Parathyroid adenoma (tissue), 2 donors: ENCODE data around the gene MFAP4.

Source experiments
- H2AFZ ChIP-seq: fragments of 300-600 bp; sonication (generic); one replicate; pipeline ENCODE4 v1.7.0; 2017; ENCODE audit warnings: antibody characterized with exemption, mild to moderate bottlenecking
- H3K27ac ChIP-seq: fragments of 300-600 bp; sonication (generic); one replicate; pipeline ENCODE4 v1.7.0; 2017
- H3K27me3 ChIP-seq: fragments of 300-600 bp; sonication (generic); one replicate; pipeline ENCODE4 v1.7.0; 2017; ENCODE audit warnings: low read length; ENCODE audit not compliant: control insufficient read depth, insufficient read depth
- H3K36me3 ChIP-seq: fragments of 300-600 bp; sonication (generic); one replicate; pipeline ENCODE4 v1.7.0; 2017; ENCODE audit warnings: low read length; ENCODE audit not compliant: control insufficient read depth, insufficient read depth
- H3K4me1 ChIP-seq: fragments of 300-600 bp; sonication (generic); one replicate; pipeline ENCODE4 v1.7.0; 2017; ENCODE audit warnings: control low read depth
- H3K4me2 ChIP-seq: fragments of 300-600 bp; sonication (generic); one replicate; pipeline ENCODE4 v1.7.0; 2017; ENCODE audit warnings: low read length
- H3K4me3 ChIP-seq: fragments of 300-600 bp; sonication (generic); one replicate; pipeline ENCODE4 v1.7.0; 2017; ENCODE audit warnings: low read depth, low read length
- H3K79me2 ChIP-seq: fragments of 300-600 bp; sonication (generic); one replicate; pipeline ENCODE4 v1.7.0; 2017; ENCODE audit warnings: control low read depth
- H3K9ac ChIP-seq: fragments of 300-600 bp; sonication (generic); one replicate; pipeline ENCODE4 v1.7.0; 2017; ENCODE audit warnings: mild to moderate bottlenecking
- H3K9me3 ChIP-seq: fragments of 300-600 bp; sonication (generic); one replicate; pipeline ENCODE4 v1.7.0; 2017; ENCODE audit warnings: low read length; ENCODE audit not compliant: control insufficient read depth
- CTCF ChIP-seq: fragments of 300-600 bp; sonication (generic); IDR thresholded peaks from one replicate; pipeline ENCODE4 v1.7.0; 2017; ENCODE audit warnings: antibody characterized with exemption, mild to moderate bottlenecking
- donor health status: primary hyperparathyroidism.

Gene MFAP4

GRCh38 chr17:19372439-19372838 lies 14.6 kb downstream of the MFAP4 start:
- no peaks in the 10 kb centered on the region for H3K36me3 ChIP-seq
- H3K4me3 ChIP-seq = no peak overlapping the region
- no peak overlapping the region for H3K4me2 ChIP-seq
- H3K9me3 ChIP-seq = no peaks in the 10 kb centered on the region
- H2AFZ ChIP-seq = no peak overlapping the region
- H3K4me1 ChIP-seq = peaks cover 2% of the 10 kb centered on the region
- no peak overlapping the region for H3K9ac ChIP-seq
- TF ChIP-seq CTCF = no peak
- peaks cover 2% of the 10 kb centered on the region for H3K79me2 ChIP-seq
- H3K27me3 ChIP-seq = no peaks in the 10 kb centered on the region
- no peak overlapping the region for H3K27ac ChIP-seq

GRCh38 chr17:19372011-19372370 lies 15.0 kb downstream of the MFAP4 start:
- no peak overlapping the region for H3K27ac ChIP-seq
- no peak for TF ChIP-seq CTCF
- H3K9ac ChIP-seq = no peak overlapping the region

GRCh38 chr17:19371259-19372010 lies 15.6 kb downstream of the MFAP4 start:
- H3K4me2 ChIP-seq = no peak overlapping the region
- H3K79me2 ChIP-seq = peaks cover 2% of the 10 kb centered on the region
- H3K36me3 ChIP-seq = no peaks in the 10 kb centered on the region
- H3K9ac ChIP-seq = no peak overlapping the region
- no peak for TF ChIP-seq CTCF
- H3K27ac ChIP-seq = no peak overlapping the region
- H3K9me3 ChIP-seq = no peaks in the 10 kb centered on the region
- no peaks in the 10 kb centered on the region for H3K4me1 ChIP-seq
- H3K27me3 ChIP-seq = no peaks in the 10 kb centered on the region
- no peak overlapping the region for H3K4me3 ChIP-seq
- no peak overlapping the region for H2AFZ ChIP-seq

More at GRCh38 chr17:19372011-19372370, 15.0 kb downstream of the MFAP4 start:
- Histone ChIP-seq H3K4me3 (no peak overlapping the region), H3K4me1 (peaks cover 2% of the 10 kb centered on the region), H3K79me2 (peaks cover 2% of the 10 kb centered on the region), H3K36me3 (no peaks in the 10 kb centered on the region), H3K4me2 (no peak overlapping the region), H3K27me3 (no peaks in the 10 kb centered on the region), H2AFZ (no peak overlapping the region), H3K9me3 (no peaks in the 10 kb centered on the region)

- Histone ChIP-seq H3K4me1 (peaks cover under 1% of the 10 kb centered on the region), H3K4me3 (no peak overlapping the region), H3K27me3 (no peaks in the 10 kb centered on the region), H3K9me3 (no peaks in the 10 kb centered on the region), H3K9ac (no peak overlapping the region), H3K4me2 (no peak overlapping the region), H2AFZ (no peak overlapping the region), H3K79me2 (no peaks in the 10 kb centered on the region), H3K27ac (no peak overlapping the region), H3K36me3 (no peaks in the 10 kb centered on the region)
- TF ChIP-seq CTCF = no peak
These were observed 16.5 kb downstream of the MFAP4 start for GRCh38 chr17:19370493-19370960.
